NCI-H1930 (cell line): Measurements from ENCODE around the gene RYR1.
A peak's percentile ranks its signal among the peaks of the same experiment; 100 is the strongest.
"Not testable (repeated sequence)": the region's sequence is repeated elsewhere in the genome, so short reads cannot be mapped to it uniquely, and the experiment has no call there.

Experiments used
- DNase-seq, 2 experiments: peaks; one replicate each; lab custom pipeline; 2025; lab: John Stamatoyannopoulos, UW

The RYR1 gene

GRCh38 chr19:38457690-38458405, 24.4 kb downstream of the RYR1 start:
- no peak for DNase-seq

- no peak for DNase-seq
Observed at GRCh38 chr19:38458991-38459390, 25.5 kb downstream of the RYR1 start.

- no peak for DNase-seq
Observed at GRCh38 chr19:38463365-38463764, 29.9 kb downstream of the RYR1 start.

GRCh38 chr19:38464421-38465082, 31.1 kb downstream of the RYR1 start:
- DNase-seq, result no peak

GRCh38 chr19:38466050-38466449, 32.6 kb downstream of the RYR1 start:
- DNase-seq, result no peak

- no peak for DNase-seq
Observed at GRCh38 chr19:38467541-38468525, 34.3 kb downstream of the RYR1 start.

- DNase-seq, result no peak
Observed at GRCh38 chr19:38469151-38469550, 35.7 kb downstream of the RYR1 start.

GRCh38 chr19:38470788-38471480, 37.4 kb downstream of the RYR1 start:
- no peak for DNase-seq

- DNase-seq, result not testable (repeated sequence)
Observed at GRCh38 chr19:38472725-38473124, 39.2 kb downstream of the RYR1 start.

- DNase-seq, result no peak
Observed at GRCh38 chr19:38473201-38473600, 39.7 kb downstream of the RYR1 start.

- DNase-seq, result no peak
Observed at GRCh38 chr19:38475176-38475575, 41.7 kb downstream of the RYR1 start.

- DNase-seq, result peak; percentile 30 to 36
Observed at GRCh38 chr19:38478273-38478971, 44.9 kb downstream of the RYR1 start.

- no peak for DNase-seq
Observed at GRCh38 chr19:38482496-38482895, 49.0 kb downstream of the RYR1 start.

GRCh38 chr19:38483016-38483630, 49.6 kb downstream of the RYR1 start:
- DNase-seq, result no peak

GRCh38 chr19:38484747-38485146, 51.3 kb downstream of the RYR1 start:
- DNase-seq, result no peak

- no peak for DNase-seq
Observed at GRCh38 chr19:38485541-38486285, 52.2 kb downstream of the RYR1 start.

- DNase-seq, result no peak
Observed at GRCh38 chr19:38486731-38487336, 53.3 kb downstream of the RYR1 start.

- no peak for DNase-seq
Observed at GRCh38 chr19:38488096-38488495, 54.6 kb downstream of the RYR1 start.

- DNase-seq, result no peak
Observed at GRCh38 chr19:38488776-38489481, 55.4 kb downstream of the RYR1 start.
